Loucy (cell line): ENCODE data around the gene CYP1A2.

Experiments used
- EZH2phosphoT487 ChIP-seq: fragments of 200-600 bp; IDR thresholded peaks from 2 replicates; pipeline ENCODE4 v1.6.1; 2018; ENCODE audit warnings: antibody characterized with exemption, mild to moderate bottlenecking, moderate library complexity, borderline replicate concordance
- TF ChIP-seq, protein P1 (sequence below): fragments of 200-600 bp; sonication (generic); conservative IDR thresholded peaks from 2 replicates; pipeline ENCODE4 v1.5.1; 2014; ENCODE audit warnings: mild to moderate bottlenecking, antibody characterized with exemption, low read length

DNA sequence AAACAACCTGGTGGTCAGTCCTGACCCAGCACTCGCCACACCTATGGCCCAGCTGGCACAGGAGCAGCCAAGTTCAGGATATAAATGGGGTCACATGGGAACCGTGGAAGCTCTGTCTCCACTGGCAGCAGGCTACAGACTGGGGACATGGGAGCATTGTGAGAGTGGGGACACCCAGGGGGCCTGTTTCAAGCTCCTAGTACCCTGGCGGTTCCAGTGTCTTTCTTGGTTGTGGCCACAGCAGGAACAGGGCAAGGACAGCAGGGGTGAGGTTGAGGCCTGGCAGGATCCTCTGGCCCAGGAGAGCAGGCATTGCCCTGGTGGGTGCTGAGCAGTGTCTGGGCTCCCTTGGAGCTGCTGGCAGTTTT is 35.1 kb downstream of the CYP1A2 start:
- TF ChIP-seq, protein P1, sequence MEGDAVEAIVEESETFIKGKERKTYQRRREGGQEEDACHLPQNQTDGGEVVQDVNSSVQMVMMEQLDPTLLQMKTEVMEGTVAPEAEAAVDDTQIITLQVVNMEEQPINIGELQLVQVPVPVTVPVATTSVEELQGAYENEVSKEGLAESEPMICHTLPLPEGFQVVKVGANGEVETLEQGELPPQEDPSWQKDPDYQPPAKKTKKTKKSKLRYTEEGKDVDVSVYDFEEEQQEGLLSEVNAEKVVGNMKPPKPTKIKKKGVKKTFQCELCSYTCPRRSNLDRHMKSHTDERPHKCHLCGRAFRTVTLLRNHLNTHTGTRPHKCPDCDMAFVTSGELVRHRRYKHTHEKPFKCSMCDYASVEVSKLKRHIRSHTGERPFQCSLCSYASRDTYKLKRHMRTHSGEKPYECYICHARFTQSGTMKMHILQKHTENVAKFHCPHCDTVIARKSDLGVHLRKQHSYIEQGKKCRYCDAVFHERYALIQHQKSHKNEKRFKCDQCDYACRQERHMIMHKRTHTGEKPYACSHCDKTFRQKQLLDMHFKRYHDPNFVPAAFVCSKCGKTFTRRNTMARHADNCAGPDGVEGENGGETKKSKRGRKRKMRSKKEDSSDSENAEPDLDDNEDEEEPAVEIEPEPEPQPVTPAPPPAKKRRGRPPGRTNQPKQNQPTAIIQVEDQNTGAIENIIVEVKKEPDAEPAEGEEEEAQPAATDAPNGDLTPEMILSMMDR, result no peak
- no peak for TF ChIP-seq EZH2phosphoT487
